ENCODE data around the gene ATAT1. TPM values are rescaled to one million over a fixed set of nuclear protein-coding genes. Genes with fewer than 3 reads are reported as not detected.

The ATAT1 gene
- total and polyA plus RNA-seq, 2 of the 13 experiments (the other 11 are each of a cell fraction or from before 2014, with no cell fraction given): 9.2 to 23.6 TPM

- TF ChIP-seq ZHX1 (CRISPR knock-in tag; IDR thresholded peaks at IDR 0.05; ENCODE audit: low read depth) (no peak), POLR2AphosphoS5 (IDR thresholded peaks at IDR 0.05; ENCODE audit: low read depth, low read length) (peak; percentile 91), ARNT (IDR thresholded peaks at IDR 0.05) (no peak), KAT7 (CRISPR knock-in tag; IDR thresholded peaks at IDR 0.05; ENCODE audit: borderline replicate concordance) (0 out of 2 replicates have a peak, but pooled peaks have one; percentile 13), CREB3 (CRISPR knock-in tag; IDR thresholded peaks at IDR 0.05) (0 out of 2 replicates have a peak, but pooled peaks have one; percentile 57), ZNF317 (CRISPR knock-in tag; IDR thresholded peaks at IDR 0.05) (no peak), MED13 (CRISPR knock-in tag; IDR thresholded peaks at IDR 0.05) (peak; percentile 73; the same call in 1 of the 2 replicates), RNF2 (conservative IDR thresholded peaks at IDR 0.05; ENCODE audit: low read depth) (0 out of 2 replicates have a peak, but pooled peaks have one; percentile 0), BRCA1 (CRISPR knock-in tag; IDR thresholded peaks at IDR 0.05) (no peak), ZBTB3 (CRISPR knock-in tag; IDR thresholded peaks at IDR 0.05; ENCODE audit: borderline replicate concordance, low read depth) (no peak), MAFG (CRISPR knock-in tag; IDR thresholded peaks at IDR 0.05) (no peak), MAF1 (CRISPR knock-in tag; IDR thresholded peaks at IDR 0.05; ENCODE audit: borderline replicate concordance) (no peak), ZNF335 (CRISPR knock-in tag; IDR thresholded peaks at IDR 0.05) (peak; percentile 64; the same call in 1 of the 2 replicates), JARID2 (CRISPR knock-in tag; IDR thresholded peaks at IDR 0.05; ENCODE audit: insufficient replicate concordance) (no peak), ZNF619 (CRISPR knock-in tag; IDR thresholded peaks at IDR 0.05) (no peak), SRY (CRISPR knock-in tag; IDR thresholded peaks at IDR 0.05) (no peak), GTF2F1 (IDR thresholded peaks at IDR 0.05; ENCODE audit: low read length) (no peak), ZBTB14 (CRISPR knock-in tag; IDR thresholded peaks at IDR 0.05) (no peak), TOPORS (CRISPR knock-in tag; IDR thresholded peaks at IDR 0.05) (no peak), MIER2 (CRISPR knock-in tag; IDR thresholded peaks at IDR 0.05) (peak; percentile 64), SMARCE1 (IDR thresholded peaks at IDR 0.05; ENCODE audit: borderline replicate concordance) (no peak), KLF16 (CRISPR knock-in tag; IDR thresholded peaks at IDR 0.05) (peak in 1 of 2 experiments; percentile 79; a peak in 1 of 4 replicates), ZC3H4 (CRISPR knock-in tag; IDR thresholded peaks at IDR 0.05; ENCODE audit: borderline replicate concordance) (no peak), SRSF9 (IDR thresholded peaks at IDR 0.05; ENCODE audit: borderline replicate concordance, insufficient read depth, low read depth, low read length, poor library complexity, severe bottlenecking) (no peak), ZNF362 (CRISPR knock-in tag; IDR thresholded peaks at IDR 0.05; ENCODE audit: borderline replicate concordance) (no peak), ZNF644 (CRISPR knock-in tag; IDR thresholded peaks at IDR 0.05; ENCODE audit: low read depth) (no peak)
These were observed 63.9 kb downstream of the ATAT1 start, which contains the start of gene NRM (continued) for GRCh38 chr6:30690403-30691207.
